Fibroblast of villous mesenchyme (primary cell): ENCODE measurements around the gene EIPR1. TPM values are rescaled to one million over a fixed set of nuclear protein-coding genes. Genes with fewer than 3 reads are reported as not detected.

ENCODE experiments used
- DNase-seq: peaks from one replicate; pipeline ENCODE4 v3.0.0-alpha.2; 2010; ENCODE audit warnings: low read depth
- H3K4me3 ChIP-seq: 2 replicates; pipeline ENCODE4 v1.5.1; 2011; ENCODE audit warnings: low read depth, mild to moderate bottlenecking, low read length
- CTCF ChIP-seq: IDR thresholded peaks from 2 replicates; pipeline ENCODE4 v1.5.1; 2012; ENCODE audit warnings: low read depth, mild to moderate bottlenecking, low read length; ENCODE audit not compliant: insufficient read depth
- total RNA-seq: library from RNA; depleted of rRNA; stranded (reverse); fragments of >200 nt; gene quantifications from 2 replicates; pipeline ENCODE4 v1.2.3, GENCODE V29; 2012

The EIPR1 gene
- total RNA-seq, 1 donor, result 32.4 TPM

GRCh38 chr2:3320910-3321605, 56.6 kb downstream of the EIPR1 start:
- DNase-seq, result no peak
- TF ChIP-seq CTCF, result no peak
- H3K4me3 ChIP-seq, result no peak overlapping the region

GRCh38 chr2:3319745-3320566, 57.7 kb downstream of the EIPR1 start:
- no peak for DNase-seq
- TF ChIP-seq CTCF, result no peak
- H3K4me3 ChIP-seq, result no peak overlapping the region

- TF ChIP-seq CTCF, result no peak
- no peak for DNase-seq
- no peak overlapping the region for H3K4me3 ChIP-seq
Observed at GRCh38 chr2:3319134-3319533, 58.5 kb downstream of the EIPR1 start.

GRCh38 chr2:3317871-3318590, 59.6 kb downstream of the EIPR1 start:
- no peak overlapping the region for H3K4me3 ChIP-seq
- no peak for TF ChIP-seq CTCF
- DNase-seq, result no peak

- no peak for TF ChIP-seq CTCF
- no peak for DNase-seq
- no peak overlapping the region for H3K4me3 ChIP-seq
Observed at GRCh38 chr2:3317277-3317685, 60.3 kb downstream of the EIPR1 start.

- DNase-seq, result peak; percentile 9
- no peak for TF ChIP-seq CTCF
Observed at GRCh38 chr2:3316456-3317276, 61.0 kb downstream of the EIPR1 start.

More at GRCh38 chr2:3316456-3317276, 61.0 kb downstream of the EIPR1 start:
- no peak overlapping the region for H3K4me3 ChIP-seq
